ENCODE measurements around the gene MEGF9.

GRCh38 chr9:120717176-120717575, 2.9 kb upstream of the MEGF9 start:
- no peak for TF ChIP-seq CTCF (IDR thresholded peaks at IDR 0.05; ENCODE audit: low read depth, low read length)
- TF ChIP-seq EZH2phosphoT487 (IDR thresholded peaks at IDR 0.05; ENCODE audit: low read depth): no peak
